Stimulated activated CD4-positive, alpha-beta T cell treated with anti-CD3 and anti-CD28 coated beads, Interleukin-2, amount 100 ng/mL, for 24 hours (primary cell): ENCODE results near the gene PELI1.
A peak's percentile ranks its signal among the peaks of the same experiment; 100 is the strongest.

Source experiments
- DNase-seq, 2 donors: peaks; one replicate each; pipeline ENCODE4 v3.0.0-alpha.2; 2020

Gene PELI1, protein sequence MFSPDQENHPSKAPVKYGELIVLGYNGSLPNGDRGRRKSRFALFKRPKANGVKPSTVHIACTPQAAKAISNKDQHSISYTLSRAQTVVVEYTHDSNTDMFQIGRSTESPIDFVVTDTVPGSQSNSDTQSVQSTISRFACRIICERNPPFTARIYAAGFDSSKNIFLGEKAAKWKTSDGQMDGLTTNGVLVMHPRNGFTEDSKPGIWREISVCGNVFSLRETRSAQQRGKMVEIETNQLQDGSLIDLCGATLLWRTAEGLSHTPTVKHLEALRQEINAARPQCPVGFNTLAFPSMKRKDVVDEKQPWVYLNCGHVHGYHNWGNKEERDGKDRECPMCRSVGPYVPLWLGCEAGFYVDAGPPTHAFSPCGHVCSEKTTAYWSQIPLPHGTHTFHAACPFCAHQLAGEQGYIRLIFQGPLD

DNA sequence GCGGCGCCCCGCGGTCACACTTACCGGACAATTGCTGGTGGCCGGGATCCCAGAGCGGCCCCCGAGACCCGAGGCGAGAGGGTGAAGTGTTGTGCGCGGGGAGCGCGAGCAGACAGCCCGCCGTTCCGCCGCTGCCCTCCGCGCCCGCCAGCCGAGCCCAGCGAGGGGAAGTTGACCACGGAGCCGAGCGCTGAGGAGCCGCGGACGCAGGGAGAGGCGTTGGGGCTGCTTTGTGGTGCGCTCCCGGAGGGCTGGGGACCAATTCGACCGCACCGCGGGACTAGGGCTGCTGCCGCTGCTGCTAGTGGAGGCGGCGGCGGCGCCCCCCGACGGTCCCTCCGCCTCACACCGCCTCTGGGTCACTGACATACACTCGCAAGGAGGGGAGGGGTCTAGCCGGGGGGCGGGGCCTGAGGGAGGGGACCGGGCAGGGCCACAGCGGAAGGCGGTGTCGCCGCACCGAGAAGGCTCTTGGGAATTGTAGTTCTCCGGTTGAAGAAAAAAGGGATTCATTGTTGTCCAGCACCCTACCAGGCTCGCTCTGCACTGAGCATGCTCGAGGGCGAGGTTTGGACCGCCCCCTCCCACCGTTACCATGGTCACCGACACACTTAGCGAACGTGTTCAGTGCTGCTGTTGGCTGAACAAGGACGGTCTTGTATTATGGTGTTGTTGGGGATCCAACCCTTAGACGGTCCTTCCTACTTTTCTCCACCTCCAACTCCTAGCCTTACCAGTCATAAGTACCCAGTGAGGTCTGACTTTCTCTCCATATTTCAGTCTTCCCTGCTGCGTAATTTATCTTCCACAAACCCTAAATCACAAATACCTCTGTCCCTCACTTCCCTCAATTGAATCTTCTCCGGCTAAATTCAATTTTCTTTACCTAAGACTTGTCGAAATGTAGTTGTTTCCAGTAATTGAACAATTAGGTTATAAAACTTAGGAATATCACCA, at the start of gene PELI1:
Gene PELI1, minus strand, starts transcription at position 364 of the 957 bp plus-strand sequence. CDS start 36,110 bp downstream, outside the sequence.
- DNase-seq, result peak; percentile 89 to 92

DNA sequence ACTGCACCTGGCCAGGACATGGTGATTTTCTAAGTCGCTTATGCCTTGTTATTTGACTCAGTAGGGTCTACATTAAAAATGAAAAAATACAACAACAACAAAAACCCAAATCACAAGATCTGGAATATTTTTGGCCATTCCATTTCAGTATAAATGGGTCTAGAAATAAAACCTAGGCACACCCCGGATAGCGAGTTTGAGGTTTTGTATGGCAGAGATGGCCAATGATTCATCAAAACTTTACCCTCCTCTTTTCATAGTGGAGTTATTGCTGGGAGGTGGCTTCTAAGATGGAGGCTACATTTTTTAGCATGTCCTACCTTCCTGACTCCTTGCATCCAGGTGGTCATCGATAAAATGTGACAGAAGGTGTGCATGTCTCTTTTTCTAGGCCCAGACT, 49.3 kb upstream of the PELI1 start:
- no peak for DNase-seq

DNA sequence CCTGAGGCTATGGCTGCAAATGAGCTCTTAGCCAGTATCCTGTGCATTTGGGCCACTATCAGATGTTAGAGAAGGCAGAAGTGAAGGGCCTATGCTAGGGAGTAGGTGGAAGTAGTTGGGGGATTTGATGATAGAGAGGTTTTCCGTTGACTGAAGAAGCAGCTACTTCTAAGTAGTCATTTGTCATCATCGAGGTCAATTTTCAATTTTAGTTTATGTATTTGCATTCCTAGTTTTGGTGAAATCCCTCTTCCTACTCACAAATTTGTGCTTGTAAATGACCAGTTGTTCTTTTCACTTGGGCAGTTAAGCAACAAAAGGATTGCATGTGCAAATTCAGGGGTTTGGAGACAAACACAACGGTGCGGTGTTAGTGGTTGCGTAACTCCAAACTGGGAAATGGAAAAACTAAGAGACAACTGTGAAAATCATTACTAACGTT, 48.5 kb upstream of the PELI1 start:
- no peak for DNase-seq

DNA sequence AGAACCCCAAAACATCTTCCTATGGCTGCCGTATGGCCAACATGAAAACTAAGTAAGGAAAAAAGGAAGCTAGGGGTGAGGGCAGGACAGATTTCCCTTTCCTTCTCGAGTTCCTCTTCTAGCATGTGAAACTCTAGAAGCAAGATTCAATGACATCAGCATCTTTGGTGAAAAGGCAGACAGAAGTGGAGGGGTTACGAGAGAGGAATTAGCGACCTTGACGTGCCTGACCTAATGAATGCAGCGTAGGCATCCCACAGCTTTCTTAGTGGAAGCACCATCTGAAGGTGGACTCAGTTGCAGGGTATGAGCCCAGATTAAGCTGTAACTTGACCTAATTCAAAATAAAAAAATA, 47.9 kb upstream of the PELI1 start:
- no peak for DNase-seq

DNA sequence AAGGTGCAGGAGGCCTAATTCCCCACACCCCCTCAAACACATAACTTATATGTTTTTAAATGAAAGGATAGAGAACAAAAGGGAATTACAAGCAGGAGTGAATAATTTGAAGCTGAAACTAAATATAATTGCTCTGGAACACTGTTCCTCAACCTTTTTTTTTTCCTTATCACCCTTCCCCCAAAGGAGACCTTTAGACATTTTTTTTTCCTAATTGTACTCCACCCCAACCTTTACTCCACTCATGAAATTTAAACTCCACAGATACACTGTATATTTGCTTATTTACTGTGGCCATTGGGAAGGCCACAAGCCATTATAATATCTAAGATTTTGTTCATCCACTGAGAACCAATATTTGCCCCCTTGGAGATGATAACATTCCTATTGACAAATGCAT, 45.4 kb upstream of the PELI1 start:
- DNase-seq, result no peak

DNA sequence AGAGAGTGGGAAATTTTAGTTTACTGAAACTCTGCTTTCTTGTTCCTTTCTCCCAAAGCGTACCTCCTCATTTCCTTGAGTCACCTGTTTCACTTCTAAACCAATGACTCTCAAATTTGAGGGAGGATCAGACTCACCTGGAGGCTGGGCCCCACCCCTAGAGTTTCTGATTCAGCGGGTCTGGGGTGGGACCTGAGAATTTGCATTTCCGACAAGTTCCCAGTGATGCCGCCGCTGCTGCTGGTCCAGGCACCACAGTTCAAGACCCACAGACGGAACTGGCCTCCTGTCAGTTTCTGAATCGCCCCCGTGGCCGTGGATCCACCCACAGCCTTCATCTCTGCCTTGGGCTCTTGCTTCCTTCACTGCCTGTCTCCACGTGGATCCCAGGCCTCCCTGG, 44.9 kb upstream of the PELI1 start:
- no peak for DNase-seq

DNA sequence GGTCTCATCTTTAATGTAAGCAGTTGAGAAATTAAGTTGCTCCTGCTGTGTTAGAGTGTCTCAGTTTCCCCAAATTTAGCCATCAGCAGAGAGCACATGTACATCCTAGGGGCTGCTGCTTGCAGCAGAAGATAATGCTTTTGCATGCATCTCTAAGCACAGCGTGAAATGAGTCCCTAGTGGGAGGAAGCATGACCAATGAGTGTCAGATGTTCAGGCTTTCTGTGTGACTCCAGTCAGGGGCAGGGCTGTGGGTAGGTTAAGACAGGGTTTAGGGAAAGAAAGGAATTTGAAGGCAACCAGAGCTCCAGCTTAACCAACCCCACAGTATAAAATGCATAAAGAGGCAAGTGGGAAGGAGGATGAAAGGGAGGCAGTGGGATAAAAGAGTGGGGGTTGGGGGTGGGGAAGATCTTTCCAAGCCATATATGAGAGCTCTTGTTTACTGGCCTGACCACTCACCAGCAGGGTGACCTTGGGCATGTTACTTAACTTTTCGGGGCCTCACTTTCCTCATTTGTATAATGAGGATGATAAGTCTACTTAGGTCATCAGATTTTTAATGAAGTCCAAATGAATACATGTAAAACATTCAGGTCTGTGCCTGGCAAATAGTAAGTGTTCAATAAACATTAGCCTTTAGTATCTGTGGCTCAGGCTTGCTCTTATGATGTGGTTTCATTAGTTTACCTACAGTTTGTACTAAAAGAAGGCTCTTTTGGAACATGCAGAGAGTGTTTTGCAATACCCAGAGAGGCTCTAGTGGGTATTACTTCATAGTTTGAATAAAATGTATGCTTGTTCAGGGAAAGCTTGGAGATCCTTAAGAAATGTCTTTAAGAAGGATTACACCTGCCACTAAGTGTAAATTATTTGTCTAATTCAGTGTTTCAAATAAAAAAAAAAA, 42.7 kb upstream of the PELI1 start:
- no peak for DNase-seq

DNA sequence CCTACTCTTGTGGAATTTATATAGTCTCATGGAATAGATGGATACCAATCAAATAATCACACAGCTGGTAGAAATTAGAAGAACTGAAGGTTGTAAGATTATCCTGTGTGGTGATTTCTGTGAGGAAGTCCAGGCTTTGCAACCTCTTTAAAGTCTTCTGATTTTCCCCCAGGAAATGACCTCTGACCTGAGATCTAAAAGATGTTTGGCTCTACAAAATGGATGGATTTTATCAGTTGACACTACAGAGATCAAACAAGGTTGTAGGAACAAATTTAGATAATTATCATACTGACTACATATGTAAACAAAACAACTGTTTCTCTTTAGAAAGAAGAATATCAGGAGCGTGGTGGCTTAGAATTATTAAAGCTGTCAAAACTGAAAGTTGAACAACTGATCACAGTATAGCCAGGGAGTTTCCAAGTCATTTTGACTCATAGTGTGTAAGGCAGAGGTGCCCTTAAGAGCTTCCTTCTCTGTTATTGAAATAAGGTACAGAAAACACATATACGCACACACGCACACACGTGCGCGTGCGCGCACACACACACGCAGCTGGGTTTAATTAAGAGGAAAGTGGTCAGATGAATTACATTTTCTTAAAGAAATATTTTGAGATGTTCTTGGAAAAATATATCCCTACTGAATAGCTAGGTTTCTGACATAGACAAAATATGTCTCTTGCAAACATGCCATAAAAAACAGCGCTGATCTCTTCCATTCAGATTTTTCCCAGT, 35.5 kb upstream of the PELI1 start:
- DNase-seq, result no peak

DNA sequence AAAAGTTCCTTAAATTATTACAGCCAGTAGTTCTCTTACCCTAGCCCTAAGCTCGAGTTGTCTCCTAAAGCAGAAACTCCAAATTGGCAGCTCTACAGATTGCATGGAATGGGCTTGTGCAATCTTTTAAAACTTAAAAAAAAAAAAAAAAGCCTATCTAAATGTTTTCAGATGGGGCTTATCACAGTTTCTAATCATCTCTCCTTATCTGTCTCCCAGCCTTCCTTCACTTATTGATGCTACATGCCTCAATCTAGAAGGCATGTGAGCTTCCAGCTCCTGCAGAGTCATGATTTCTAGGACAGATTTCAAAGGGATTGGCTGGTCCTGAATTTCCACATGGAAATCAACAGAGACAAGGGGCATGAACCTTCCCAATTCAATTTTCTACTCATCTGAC, 33.1 kb upstream of the PELI1 start:
- no peak for DNase-seq

DNA sequence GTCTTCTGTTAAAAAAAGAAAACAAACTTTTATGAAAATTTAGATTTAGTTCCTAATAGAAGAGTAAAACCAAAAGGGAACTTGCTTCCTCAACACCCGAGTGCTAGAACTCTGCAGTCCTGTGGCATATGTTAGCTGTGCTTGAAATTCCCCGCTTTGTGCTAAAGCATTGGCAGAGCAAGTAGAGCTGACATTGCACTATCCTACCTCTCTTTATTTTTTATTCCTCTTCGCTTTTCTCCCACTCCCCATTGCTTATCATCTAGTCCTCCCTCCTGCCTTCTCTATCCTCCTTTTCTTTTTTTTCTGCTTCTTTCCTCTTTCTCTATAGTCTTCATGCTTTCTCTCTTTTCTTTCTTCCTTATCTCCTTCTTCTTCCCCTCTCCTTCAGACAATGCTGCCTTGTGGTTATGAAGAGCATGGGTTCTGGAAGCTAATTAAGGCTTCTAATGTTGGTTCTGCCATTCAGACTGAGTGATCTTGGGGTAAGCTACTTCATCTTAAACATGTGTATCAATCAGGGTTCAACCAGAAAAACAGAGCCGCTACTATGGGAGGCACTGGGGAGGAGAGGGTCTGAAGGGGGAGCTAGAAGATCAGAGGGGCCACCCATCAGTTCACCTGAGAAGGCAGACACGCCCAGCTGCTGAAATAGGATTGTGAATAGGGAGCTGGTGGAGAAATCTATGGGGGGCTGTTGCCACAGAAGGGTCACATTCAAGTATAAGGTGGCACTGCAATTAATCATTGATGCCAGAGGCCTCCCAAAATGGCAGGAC, 31.4 kb upstream of the PELI1 start:
- no peak for DNase-seq

DNA sequence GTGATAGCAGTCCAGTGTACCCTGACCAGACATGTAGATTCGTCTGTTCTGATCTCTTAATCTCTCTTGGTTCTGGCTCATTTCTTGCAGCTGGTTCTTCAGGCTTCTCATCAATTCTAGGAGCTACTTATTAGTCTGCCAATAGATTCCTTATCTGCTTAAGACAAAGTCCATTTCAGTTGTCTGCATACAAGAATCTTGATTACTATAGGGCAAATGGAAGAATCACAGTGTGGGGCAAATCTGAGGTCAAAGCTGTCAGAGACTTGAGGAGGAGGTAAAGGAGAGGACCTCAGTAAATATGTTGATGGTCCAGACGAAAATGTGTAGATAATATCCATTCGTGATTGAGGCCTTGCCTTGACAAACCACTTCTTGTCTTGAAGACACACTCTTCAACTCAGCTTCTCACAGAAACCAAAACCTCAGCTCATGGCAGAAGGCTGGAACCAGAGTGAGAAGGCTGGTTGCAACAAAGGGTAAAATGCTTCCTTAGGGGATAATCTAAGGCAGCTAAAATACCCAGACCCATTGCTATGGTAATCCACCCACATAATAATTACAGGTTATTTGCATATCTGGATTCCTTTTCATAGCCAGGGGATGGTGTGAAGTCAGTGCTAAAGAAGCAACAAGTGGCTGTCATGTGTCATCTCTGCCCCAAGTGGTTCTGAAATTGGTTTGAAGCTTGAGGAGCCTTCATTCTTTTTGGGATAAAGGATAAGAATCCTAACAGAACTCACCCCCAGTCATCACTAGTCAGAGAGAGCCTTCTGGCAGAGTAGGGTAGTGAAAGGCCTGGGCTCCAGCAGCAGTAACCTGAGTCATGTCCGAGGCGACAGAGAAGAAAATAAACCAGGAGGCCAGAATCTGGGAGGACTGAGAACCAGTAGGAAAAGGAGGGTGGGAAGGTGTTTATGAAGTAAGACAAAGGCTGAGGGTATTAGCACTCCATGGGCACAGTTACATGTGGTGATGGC, 29.2 kb upstream of the PELI1 start:
- DNase-seq, result no peak

DNA sequence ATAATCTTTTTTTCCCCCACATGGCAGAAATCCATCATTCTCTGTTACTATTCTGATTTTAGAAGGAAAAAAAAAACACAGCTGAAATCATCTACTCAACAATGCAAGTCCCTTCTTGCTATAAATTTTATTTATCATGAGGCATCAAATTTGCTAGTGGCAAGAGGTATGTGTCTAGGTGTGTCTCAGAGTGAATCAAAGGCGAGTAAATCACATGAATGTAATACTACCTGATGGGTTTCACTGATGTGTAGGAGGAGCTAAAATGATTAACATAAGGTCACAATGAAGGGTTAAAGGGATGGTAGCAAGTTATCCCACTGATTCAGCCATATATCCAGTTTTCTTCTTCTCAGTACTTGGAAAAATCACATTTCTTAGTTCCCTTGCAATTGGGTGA, 24.5 kb upstream of the PELI1 start:
- DNase-seq, result no peak

DNA sequence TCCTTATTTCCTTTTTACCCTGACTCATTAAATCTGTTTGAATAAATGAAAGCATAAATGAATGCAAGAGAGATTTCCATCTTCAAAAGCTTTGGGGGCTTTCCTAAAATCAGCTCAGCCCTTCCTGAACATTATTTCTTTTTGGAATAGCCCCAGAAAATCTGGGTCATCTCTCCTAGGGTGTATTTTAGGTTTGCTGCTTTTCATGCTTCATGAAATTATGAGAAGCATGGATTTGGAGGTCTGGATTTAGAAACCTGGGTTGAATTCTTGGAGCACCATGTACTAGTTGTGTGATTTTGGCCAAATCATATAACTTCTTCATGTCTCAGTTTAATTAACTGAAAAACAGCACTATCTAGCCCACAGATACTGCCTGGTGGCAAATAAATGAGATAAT, 24.0 kb upstream of the PELI1 start:
- DNase-seq, result no peak

DNA sequence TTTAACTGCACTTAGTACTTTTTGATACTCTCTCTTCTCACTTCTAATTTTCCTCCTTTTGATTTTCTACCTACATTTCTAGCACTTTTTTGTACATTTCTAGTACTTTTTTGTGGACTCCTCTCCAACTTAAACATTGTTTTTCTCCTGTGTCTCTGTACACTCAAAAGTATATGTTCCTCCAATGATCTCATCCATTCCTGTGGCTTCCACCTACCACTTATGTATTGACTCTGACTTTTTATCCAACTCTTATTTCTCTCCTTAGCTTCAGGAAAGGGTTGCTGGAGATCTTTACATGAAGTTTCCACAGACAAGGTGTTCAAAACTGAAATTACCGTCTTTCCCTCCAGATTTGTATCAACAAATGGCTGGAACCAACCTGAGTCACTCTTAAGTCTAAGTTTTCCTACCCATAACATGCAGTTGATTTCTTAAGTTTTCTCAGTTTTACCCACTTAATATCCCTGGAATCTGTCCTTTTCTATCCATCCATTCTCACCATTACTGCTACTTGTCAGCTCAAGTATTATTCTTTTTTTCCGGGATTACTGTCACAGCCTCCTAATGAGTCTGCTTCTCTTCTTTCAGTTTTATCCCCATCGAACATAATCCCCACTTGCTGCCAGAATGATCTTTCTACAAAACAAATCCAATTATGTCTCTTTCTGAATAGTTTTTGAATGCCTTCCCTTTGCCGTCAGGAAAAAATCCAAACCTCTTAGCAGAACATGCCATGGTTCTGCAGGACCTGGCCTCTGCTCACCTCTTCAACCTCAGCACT, 22.6 kb upstream of the PELI1 start:
- no peak for DNase-seq

DNA sequence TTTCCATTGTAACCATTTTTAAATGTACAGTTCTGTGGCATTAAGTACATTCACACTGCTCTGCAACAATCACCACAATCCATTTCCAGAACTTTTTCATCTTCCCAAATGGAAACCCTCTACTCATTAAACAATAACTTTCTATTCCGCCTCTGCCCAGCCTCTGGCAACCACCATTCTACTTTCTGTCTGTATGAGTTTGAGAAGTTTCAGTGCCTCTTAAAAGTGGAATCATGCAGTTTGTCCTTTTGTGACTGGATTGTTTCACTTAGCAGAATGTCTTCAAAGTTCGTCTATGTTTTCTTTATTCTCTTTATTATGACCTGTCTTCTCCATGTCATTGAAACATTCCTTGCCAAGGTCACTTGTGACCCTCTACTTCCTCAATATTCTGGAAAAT, 22.0 kb upstream of the PELI1 start:
- DNase-seq, result no peak

DNA sequence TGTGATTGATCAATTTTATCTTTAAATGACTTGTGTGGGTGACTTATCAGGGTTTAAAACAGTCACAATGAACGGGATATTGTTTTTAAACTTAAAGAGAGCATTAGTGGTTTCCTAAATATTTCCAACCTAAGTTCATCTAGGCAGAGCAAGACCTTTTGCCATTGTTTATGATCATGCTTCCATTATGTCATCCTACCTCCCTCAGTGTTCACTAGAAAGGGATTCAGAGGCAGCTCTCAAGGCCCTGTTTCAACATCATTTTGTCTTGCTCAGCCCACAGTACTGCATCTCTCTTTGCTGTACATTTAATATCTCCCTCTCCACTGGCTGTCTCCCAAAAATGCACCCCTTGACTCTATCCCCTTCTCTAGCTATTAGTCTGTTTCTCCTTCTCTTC, 21.5 kb upstream of the PELI1 start:
- DNase-seq, result no peak

DNA sequence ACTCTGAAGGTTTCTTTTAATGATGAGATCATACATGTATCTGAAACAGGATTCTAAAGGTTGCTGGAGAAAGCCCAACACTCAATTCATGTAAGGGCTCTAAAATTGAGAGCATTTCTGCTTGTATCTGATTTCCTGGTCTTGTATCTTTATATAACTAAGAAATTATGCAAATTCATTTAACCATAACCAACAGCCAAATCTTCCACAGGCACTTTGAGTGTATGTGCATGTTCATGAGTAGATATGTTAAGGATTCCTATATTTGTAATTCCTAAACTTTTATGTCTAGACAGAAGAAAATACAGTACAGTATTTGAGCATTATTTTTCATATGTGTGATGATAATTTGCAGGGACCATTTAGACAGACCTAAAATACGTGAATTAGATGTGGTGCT, 20.4 kb upstream of the PELI1 start:
- no peak for DNase-seq

DNA sequence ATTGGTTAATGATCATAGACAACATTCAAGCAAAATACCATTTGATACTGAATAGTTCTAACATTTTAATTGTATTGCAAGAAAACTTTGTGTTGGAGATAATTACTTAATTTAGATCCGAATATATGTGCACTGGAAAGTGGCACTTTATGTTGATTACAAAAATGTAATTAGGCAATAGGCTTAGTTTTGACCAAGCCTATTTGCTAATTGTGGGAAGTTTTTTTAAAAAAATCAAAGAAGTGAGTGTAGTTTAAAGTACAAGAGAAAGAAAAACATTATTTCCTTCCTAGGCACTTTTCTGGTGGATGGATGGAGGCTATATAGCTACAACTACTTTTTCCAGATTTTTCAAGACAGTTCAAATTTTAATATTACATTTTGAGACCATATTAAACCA, 18.3 kb upstream of the PELI1 start:
- DNase-seq, result no peak

DNA sequence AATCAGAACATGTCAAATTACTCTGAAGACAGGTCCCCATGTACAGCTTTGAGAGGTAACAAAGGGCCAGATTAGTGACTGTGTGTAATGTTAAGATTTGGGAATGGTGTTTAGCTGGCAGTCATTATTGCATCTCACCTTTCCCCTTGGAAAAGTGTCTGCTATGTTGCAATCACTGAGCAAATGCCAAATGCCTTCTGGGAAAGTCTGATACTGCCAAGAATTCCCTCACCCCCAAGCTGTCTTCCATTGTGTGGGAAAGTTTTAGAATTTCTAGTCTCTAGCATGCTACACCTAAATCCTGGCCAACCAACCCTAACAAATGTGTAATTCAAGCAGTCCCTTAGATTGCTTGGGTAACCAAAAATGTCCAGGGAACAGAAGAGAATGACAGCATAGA, 13.6 kb upstream of the PELI1 start:
- DNase-seq, result no peak
